OCI-LY3 (cell line): Measurements from ENCODE around the gene GDPD5.

ENCODE experiments used
- H2AFZ ChIP-seq: fragments of 200-600, 300-600 bp; shearing (Covaris generic); 2 replicates; pipeline ENCODE4 v1.6.0; 2014; ENCODE audit warnings: antibody characterized with exemption, low read depth, low read length
- H3K27ac ChIP-seq: fragments of 200-600, 300-600 bp; sonication (generic); 2 replicates; pipeline ENCODE4 v1.5.1; 2014; ENCODE audit warnings: mild to moderate bottlenecking, low read length, moderate library complexity, mixed read lengths
- H3K27me3 ChIP-seq: fragments of 200-600, 300-600 bp; sonication (generic); 2 replicates; pipeline ENCODE4 v1.6.1; 2014; ENCODE audit warnings: low read depth, low read length, mixed read lengths
- H3K36me3 ChIP-seq: fragments of 200-600, 300-600 bp; sonication (generic); replicated peaks from 2 replicates; pipeline ENCODE3; 2014; ENCODE audit warnings: low read depth, low read length, mixed read lengths
- H3K4me1 ChIP-seq: fragments of 300-600, 200-600 bp; sonication (generic); 2 replicates; pipeline ENCODE4 v1.6.1; 2014; ENCODE audit warnings: low read length, mixed read lengths
- H3K4me2 ChIP-seq: fragments of 200-600, 300-600 bp; sonication (generic); 2 replicates; pipeline ENCODE4 v1.6.1; 2014; ENCODE audit warnings: low read length, mixed read lengths
- H3K4me3 ChIP-seq: fragments of 300-600, 200-600 bp; sonication (generic); 2 replicates; pipeline ENCODE4 v1.5.1; 2014; ENCODE audit warnings: antibody characterized with exemption, mild to moderate bottlenecking, low read length, moderate library complexity
- H3K79me2 ChIP-seq: fragments of 300-600, 200-600 bp; shearing (Covaris generic); 2 replicates; pipeline ENCODE4 v1.6.1; 2014; ENCODE audit warnings: mild to moderate bottlenecking, low read length, mixed read lengths
- H3K9ac ChIP-seq: fragments of 300-600, 200-600 bp; shearing (Covaris generic); 2 replicates; pipeline ENCODE4 v1.6.0; 2014; ENCODE audit warnings: mild to moderate bottlenecking, low read length, moderate library complexity
- H3K9me3 ChIP-seq: fragments of 200-600, 300-600 bp; shearing (Covaris generic); 2 replicates; pipeline ENCODE4 v1.6.1; 2014; ENCODE audit warnings: low read length, mixed read lengths; ENCODE audit not compliant: insufficient read depth
- H4K20me1 ChIP-seq: fragments of 200-600, 300-600 bp; sonication (generic); 2 replicates; pipeline ENCODE4 v1.6.1; 2016; ENCODE audit warnings: low read length, mixed read lengths; ENCODE audit not compliant: insufficient read depth
- EZH2phosphoT487 ChIP-seq: fragments of 200-600 bp; shearing (Covaris generic); IDR thresholded peaks from 2 replicates; pipeline ENCODE4 v1.6.1; 2018; ENCODE audit warnings: antibody characterized with exemption, mixed run types, low read depth
- TF ChIP-seq, protein P1 (sequence below): fragments of 200-600, 300-600 bp; sonication (generic); IDR thresholded peaks from 2 replicates; pipeline ENCODE4 v1.5.1; 2014; ENCODE audit warnings: antibody characterized with exemption, low read length, low read depth

GDPD5 gene

DNA sequence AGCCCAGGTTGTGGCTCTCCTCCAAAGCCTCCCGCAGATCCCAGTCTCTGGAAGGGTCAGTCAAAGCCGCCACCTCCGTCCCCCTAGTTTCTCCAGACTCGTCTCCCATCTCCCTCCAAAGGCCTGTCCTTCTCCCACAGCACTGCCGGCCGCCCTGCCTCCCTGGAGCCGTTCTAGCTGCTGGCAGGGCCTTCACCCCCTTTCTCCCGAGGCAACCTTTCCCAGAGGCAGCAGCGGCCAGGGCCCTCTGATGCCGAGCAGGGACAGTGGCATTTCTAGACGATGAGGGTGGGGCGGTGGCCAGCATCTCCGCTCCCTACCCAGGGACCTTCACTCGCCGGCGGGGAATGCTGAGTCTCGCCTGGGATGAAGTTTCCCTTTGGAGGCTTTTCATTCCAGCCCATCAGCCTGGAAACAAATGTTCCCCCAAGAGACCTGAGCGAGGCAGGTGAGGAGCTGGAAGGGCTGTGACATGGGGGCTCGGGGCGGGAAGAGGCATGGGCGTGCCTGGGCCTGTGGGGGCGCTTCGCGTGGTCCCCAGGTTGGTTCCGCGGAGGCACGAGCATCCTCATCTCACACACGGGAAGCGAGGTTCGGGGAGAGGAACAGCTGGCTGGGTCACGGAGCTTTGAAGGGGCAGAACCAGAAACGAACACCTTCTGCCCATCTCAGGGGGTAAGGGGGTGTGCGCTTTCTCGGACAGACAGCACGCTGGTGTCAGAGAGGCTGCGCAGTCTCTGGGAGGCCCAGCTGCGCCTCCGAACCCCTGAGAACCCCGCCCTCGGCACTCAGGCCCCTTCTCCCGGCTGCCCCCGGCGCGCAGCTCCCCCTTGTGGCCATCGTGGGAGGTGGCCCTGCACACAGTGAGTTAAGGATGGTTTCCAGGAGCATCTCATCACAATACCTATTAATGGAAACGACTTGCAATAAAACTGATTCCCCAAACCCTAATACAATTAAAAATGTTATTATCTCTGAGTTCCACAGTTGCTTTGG lies 74.6 kb downstream of the GDPD5 start:
- no peaks in the 10 kb centered on the region for H3K9me3 ChIP-seq
- no peak overlapping the region for H3K4me3 ChIP-seq
- no peak overlapping the region for H3K4me2 ChIP-seq
- H3K9ac ChIP-seq = no peak overlapping the region
- no peak overlapping the region for H3K27ac ChIP-seq
- no peak overlapping the region for H2AFZ ChIP-seq
- TF ChIP-seq, protein P1, sequence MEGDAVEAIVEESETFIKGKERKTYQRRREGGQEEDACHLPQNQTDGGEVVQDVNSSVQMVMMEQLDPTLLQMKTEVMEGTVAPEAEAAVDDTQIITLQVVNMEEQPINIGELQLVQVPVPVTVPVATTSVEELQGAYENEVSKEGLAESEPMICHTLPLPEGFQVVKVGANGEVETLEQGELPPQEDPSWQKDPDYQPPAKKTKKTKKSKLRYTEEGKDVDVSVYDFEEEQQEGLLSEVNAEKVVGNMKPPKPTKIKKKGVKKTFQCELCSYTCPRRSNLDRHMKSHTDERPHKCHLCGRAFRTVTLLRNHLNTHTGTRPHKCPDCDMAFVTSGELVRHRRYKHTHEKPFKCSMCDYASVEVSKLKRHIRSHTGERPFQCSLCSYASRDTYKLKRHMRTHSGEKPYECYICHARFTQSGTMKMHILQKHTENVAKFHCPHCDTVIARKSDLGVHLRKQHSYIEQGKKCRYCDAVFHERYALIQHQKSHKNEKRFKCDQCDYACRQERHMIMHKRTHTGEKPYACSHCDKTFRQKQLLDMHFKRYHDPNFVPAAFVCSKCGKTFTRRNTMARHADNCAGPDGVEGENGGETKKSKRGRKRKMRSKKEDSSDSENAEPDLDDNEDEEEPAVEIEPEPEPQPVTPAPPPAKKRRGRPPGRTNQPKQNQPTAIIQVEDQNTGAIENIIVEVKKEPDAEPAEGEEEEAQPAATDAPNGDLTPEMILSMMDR = peak; percentile 73
- no peak for TF ChIP-seq EZH2phosphoT487
- no peaks in the 10 kb centered on the region for H3K79me2 ChIP-seq
- H4K20me1 ChIP-seq = no peaks in the 10 kb centered on the region
- H3K4me1 ChIP-seq = no peaks in the 10 kb centered on the region
- H3K27me3 ChIP-seq = no peaks in the 10 kb centered on the region
- no peaks in the 10 kb centered on the region for H3K36me3 ChIP-seq

DNA sequence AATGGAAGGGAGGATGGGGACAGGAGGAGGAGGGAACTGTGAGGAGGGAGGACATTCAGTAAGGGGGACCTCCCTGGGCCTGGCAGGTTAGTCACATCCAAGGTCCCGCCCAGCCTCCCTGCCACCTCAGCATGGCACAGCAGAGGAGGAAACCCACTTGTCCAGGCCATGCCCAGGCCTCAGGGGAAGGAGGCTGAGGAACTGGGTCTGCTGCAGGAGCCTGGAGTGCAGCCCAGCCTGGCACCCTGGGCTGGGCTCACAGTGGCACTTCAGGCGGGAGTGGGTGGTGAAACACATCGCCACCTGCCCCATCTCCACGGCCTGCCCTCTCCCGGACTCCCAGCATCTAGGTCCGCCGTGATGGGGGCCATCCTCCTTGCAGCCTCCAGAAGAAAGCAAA lies 75.5 kb downstream of the GDPD5 start:
- Histone ChIP-seq H3K9me3 (no peaks in the 10 kb centered on the region), H3K27me3 (no peaks in the 10 kb centered on the region), H3K4me1 (no peaks in the 10 kb centered on the region), H3K4me3 (no peak overlapping the region), H2AFZ (no peak overlapping the region), H3K36me3 (no peaks in the 10 kb centered on the region), H3K9ac (no peak overlapping the region), H4K20me1 (no peaks in the 10 kb centered on the region), H3K4me2 (no peak overlapping the region), H3K79me2 (no peaks in the 10 kb centered on the region), H3K27ac (no peak overlapping the region)
- TF ChIP-seq, protein P1 = no peak
- no peak for TF ChIP-seq EZH2phosphoT487

DNA sequence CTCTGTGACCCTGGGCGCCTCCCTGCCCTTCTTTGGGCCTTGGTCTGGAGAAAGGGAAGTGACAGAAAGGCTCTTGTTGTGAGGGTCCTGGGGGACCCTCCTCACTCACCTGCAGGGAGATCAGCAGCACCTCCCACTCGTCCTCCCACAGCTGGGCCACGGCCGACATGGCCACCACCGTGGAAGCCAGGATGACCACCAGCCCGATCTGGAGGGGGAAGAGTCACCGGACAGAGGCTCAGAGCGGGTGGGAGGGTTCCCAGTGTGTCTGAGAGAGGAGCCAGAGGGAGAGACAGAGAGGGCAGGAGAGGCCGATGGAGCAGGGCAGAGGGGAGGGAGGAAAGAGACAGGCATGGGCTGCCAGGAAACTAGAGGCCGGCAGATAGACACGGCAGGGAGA lies 76.0 kb downstream of the GDPD5 start:
- Histone ChIP-seq H3K9ac (no peak overlapping the region), H3K27me3 (no peaks in the 10 kb centered on the region), H2AFZ (no peak overlapping the region), H3K36me3 (no peaks in the 10 kb centered on the region), H3K79me2 (no peaks in the 10 kb centered on the region), H3K4me3 (no peak overlapping the region), H4K20me1 (no peaks in the 10 kb centered on the region), H3K4me2 (no peak overlapping the region), H3K9me3 (no peaks in the 10 kb centered on the region), H3K4me1 (no peaks in the 10 kb centered on the region), H3K27ac (no peak overlapping the region)
- TF ChIP-seq EZH2phosphoT487 = no peak
- TF ChIP-seq, protein P1 = no peak

DNA sequence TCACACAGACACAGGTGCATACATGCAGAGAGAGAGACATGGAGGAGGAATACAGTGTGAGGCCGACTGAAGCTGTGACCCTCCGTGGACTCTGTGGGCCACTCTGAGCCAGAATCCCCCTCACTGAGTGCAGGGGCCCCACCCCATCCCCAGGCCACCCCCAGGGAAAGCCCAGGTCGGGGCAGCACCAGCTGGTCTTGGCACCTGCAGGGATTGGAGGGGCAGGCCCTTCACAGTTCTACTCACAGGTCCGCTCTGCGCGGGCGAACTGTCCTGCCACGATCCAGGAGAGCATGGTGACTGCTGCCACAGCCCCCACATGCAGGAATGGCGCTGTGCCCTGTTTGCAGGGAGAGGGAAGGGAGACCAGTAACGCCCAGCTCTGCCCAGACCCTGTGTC lies 76.5 kb downstream of the GDPD5 start:
- Histone ChIP-seq H3K9me3 (no peaks in the 10 kb centered on the region), H3K79me2 (no peaks in the 10 kb centered on the region), H2AFZ (no peak overlapping the region), H3K4me3 (no peak overlapping the region), H3K27ac (no peak overlapping the region), H3K4me2 (no peak overlapping the region), H3K9ac (no peak overlapping the region), H3K36me3 (no peaks in the 10 kb centered on the region), H4K20me1 (no peaks in the 10 kb centered on the region), H3K27me3 (no peaks in the 10 kb centered on the region), H3K4me1 (no peaks in the 10 kb centered on the region)
- TF ChIP-seq EZH2phosphoT487 = no peak
- TF ChIP-seq, protein P1 = no peak
